GM23338 (cell line): ENCODE results near the gene NPB. TPM values are rescaled to one million over a fixed set of nuclear protein-coding genes. Genes with fewer than 3 reads are reported as not detected.

Experiments used
- ATAC-seq: fragments of 200-7000 bp; cut with Tn5 transposase; 3 replicates; pipeline ENCODE4 v1.9.1; 2020
- DNase-seq: peaks from one replicate; pipeline ENCODE4 v3.0.0-alpha.2; 2015; ENCODE audit warnings: low spot score
- H2AFZ ChIP-seq: fragments of 200-600 bp; sonication (generic); 2 replicates; pipeline ENCODE4 v1.8.0; 2016; ENCODE audit warnings: antibody characterized with exemption, mild to moderate bottlenecking, moderate library complexity
- H3F3A ChIP-seq: fragments of 200-600 bp; sonication (generic); replicated peaks from 2 replicates; pipeline ENCODE4 v1.8.0; 2017; ENCODE audit warnings: antibody characterized with exemption, mixed run types, low read depth
- H3K27ac ChIP-seq: fragments of 200-600 bp; sonication (generic); 2 replicates; pipeline ENCODE4 v1.6.1; 2016; ENCODE audit warnings: low read depth
- H3K27me3 ChIP-seq: fragments of 200-600 bp; sonication (generic); 2 replicates; pipeline ENCODE4 v1.8.0; 2016; ENCODE audit warnings: mild to moderate bottlenecking, mixed run types, moderate library complexity; ENCODE audit not compliant: insufficient read depth
- H3K36me3 ChIP-seq: fragments of 200-600 bp; sonication (generic); 2 replicates; pipeline ENCODE4 v1.8.0; 2016; ENCODE audit warnings: mild to moderate bottlenecking; ENCODE audit not compliant: insufficient read depth
- H3K4me1 ChIP-seq: fragments of 200-600 bp; sonication (generic); 2 replicates; pipeline ENCODE4 v1.8.0; 2016; ENCODE audit warnings: mild to moderate bottlenecking, moderate library complexity; ENCODE audit not compliant: insufficient read depth
- H3K4me2 ChIP-seq: fragments of 200-600 bp; sonication (generic); 2 replicates; pipeline ENCODE4 v1.7.1; 2017; ENCODE audit warnings: mixed run types
- H3K4me3 ChIP-seq: fragments of 200-600 bp; sonication (generic); 2 replicates; pipeline ENCODE4 v1.6.1; 2016; ENCODE audit warnings: mixed run types
- H3K79me2 ChIP-seq: fragments of 200-600 bp; sonication (generic); replicated peaks from 2 replicates; pipeline ENCODE4 v1.8.0; 2017; ENCODE audit warnings: mild to moderate bottlenecking; ENCODE audit not compliant: insufficient read depth
- H3K9me2 ChIP-seq: fragments of 200-600 bp; sonication (generic); 2 replicates; pipeline ENCODE4 v1.8.0; 2017; ENCODE audit not compliant: insufficient read depth
- H4K20me1 ChIP-seq: fragments of 200-600 bp; sonication (generic); replicated peaks from 2 replicates; pipeline ENCODE4 v1.8.0; 2017; ENCODE audit warnings: mild to moderate bottlenecking; ENCODE audit not compliant: insufficient read depth
- H3K27ac Mint-ChIP-seq: 2 replicates; pipeline ENCODE4 v1.8.0; 2020; ENCODE audit warnings: inconsistent platforms, mild to moderate bottlenecking, moderate library complexity, mixed read lengths
- H3K27me3 Mint-ChIP-seq: 3 replicates; pipeline ENCODE4 v1.8.0; 2022; ENCODE audit warnings: low read depth, mild to moderate bottlenecking, moderate library complexity, mixed read lengths, inconsistent platforms; ENCODE audit not compliant: insufficient read depth, poor library complexity
- H3K36me3 Mint-ChIP-seq: 3 replicates; pipeline ENCODE4 v1.8.0; 2021; ENCODE audit warnings: low read depth, mild to moderate bottlenecking, inconsistent platforms, moderate library complexity, mixed read lengths
- H3K4me1 Mint-ChIP-seq: 3 replicates; pipeline ENCODE4 v1.8.0; 2020; ENCODE audit warnings: mild to moderate bottlenecking, inconsistent platforms, mixed read lengths
- H3K4me3 Mint-ChIP-seq: 3 replicates; pipeline ENCODE4 v1.8.0; 2021; ENCODE audit warnings: moderate library complexity, mild to moderate bottlenecking, inconsistent platforms, mixed read lengths
- H3K9me3 Mint-ChIP-seq: 3 replicates; pipeline ENCODE4 v1.8.0; 2020; ENCODE audit warnings: moderate library complexity, mild to moderate bottlenecking, inconsistent platforms, mixed read lengths
- EZH2phosphoT487 ChIP-seq: fragments of 200-600 bp; sonication (generic); IDR thresholded peaks from one replicate; pipeline ENCODE4 v1.8.1; 2018; ENCODE audit warnings: antibody characterized with exemption; ENCODE audit not compliant: unreplicated experiment
- JUNB ChIP-seq: IDR thresholded peaks from one replicate; pipeline ENCODE4 v1.6.1; 2016; ENCODE audit warnings: antibody characterized with exemption; ENCODE audit not compliant: unreplicated experiment
- POLR2AphosphoS5 ChIP-seq: IDR thresholded peaks from 2 replicates; pipeline ENCODE4 v1.6.1; 2016; ENCODE audit warnings: antibody characterized with exemption, low read depth
- ZNF114 ChIP-seq: fragments of 250-450 bp; sonication (Bioruptor Pico); IDR thresholded peaks from 2 replicates; pipeline ENCODE4 v1.5.0; 2020; ENCODE audit warnings: mild to moderate bottlenecking, moderate library complexity
- polyA plus RNA-seq: library from polyadenylated mRNA; unstranded; fragments of >200 nt; fragmentation: Nextera tagmentation; extraction: Ambion mirVana; gene quantifications from 2 replicates; pipeline ENCODE4 v1.2.1, GENCODE V29; 2016
- total RNA-seq: library from RNA; depleted of rRNA; stranded (reverse); fragments of >200 nt; shearing (Covaris generic); gene quantifications from 2 replicates; pipeline ENCODE4 v1.2.3, GENCODE V29; 2014
- TF ChIP-seq, protein P1 (sequence below): IDR thresholded peaks from one replicate; pipeline ENCODE4 v1.6.1; 2018; ENCODE audit warnings: antibody characterized with exemption; ENCODE audit not compliant: unreplicated experiment
- TF ChIP-seq, protein P2 (sequence below): IDR thresholded peaks from 2 replicates; pipeline ENCODE4 v1.6.1; 2016; ENCODE audit warnings: antibody characterized with exemption
- TF ChIP-seq, protein P3 (sequence below): fragments of 250-450 bp; sonication (Bioruptor Pico); IDR thresholded peaks from 2 replicates; pipeline ENCODE4 v1.5.0; 2020; ENCODE audit warnings: mild to moderate bottlenecking, moderate library complexity

The NPB gene
- total and polyA plus RNA-seq, 2 experiments from 2014 or later, result 3.6 to 3.8 TPM

DNA sequence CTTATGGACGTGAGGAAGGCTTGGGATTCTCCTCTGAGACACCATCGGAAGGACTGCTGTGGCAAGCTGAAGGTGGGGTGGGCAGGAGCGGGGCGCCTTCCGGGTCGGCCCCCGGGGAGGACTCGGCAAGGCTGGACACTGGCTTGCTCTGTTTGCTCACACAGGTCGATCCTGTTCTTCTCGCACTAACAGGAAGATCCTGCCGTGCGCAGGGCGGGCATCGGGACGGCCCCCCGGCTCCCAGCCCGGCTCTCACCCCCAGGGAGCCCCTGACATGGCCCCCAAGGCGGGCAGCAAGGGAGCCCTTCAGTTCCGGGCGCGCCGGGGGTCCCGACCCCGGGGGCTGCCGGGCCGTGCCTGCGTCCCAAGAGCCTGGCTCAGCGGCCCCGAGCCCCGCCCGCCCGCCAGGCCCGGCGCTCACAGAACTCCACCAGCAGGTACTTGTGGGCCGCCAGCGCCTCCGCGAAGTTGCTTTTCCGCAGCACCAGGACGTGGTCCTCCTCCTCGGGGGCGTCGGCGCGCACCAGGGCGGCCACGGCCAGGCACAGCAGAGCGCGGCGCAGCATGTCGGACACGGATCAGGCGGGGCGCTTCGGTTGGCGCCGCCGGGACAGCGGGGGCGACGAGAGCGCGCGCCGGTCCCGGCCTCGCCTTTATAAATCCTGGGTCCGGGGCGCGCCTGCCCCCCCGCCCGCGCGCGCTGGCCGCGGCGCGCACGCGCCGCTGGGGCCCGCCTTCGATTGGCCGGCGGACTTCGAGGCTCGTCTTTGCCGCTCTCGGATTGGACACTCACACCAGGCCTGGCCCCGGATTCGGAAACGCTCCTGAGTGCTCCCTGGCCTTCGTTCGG is 41.9 kb upstream of the NPB start, which contains the start of gene P4HB:
Gene P4HB, minus strand, starts transcription at position 630 of the 850 bp plus-strand sequence. Its CDS starts 64 bp downstream, at position 566.
- Mint-ChIP-seq H3K27me3 (peaks cover 24% of the 10 kb centered on the region), H3K9me3 (peaks cover 2% of the 10 kb centered on the region; the same call in 1 of the 3 replicates), H3K4me3 (peak within 1 kb of the TSS; percentile 95), H3K27ac (peak within 1 kb of the TSS; percentile 98), H3K36me3 (peaks cover 57% of the 10 kb centered on the region), H3K4me1 (peaks cover 14% of the 10 kb centered on the region)
- Histone ChIP-seq H3K27ac (peak within 1 kb of the TSS; percentile 86), H4K20me1 (peaks cover 35% of the 10 kb centered on the region), H3K4me2 (peak within 1 kb of the TSS; percentile 97), H2AFZ (no peak within 1 kb of the TSS), H3K27me3 (no peaks in the 10 kb centered on the region), H3K4me3 (peak within 1 kb of the TSS; percentile 94), H3F3A (peaks cover 45% of the 10 kb centered on the region), H3K4me1 (peaks cover 13% of the 10 kb centered on the region), H3K79me2 (peaks cover 72% of the 10 kb centered on the region), H3K9me2 (no peaks in the 10 kb centered on the region), H3K36me3 (peaks cover 5% of the 10 kb centered on the region; the same call in 1 of the 2 replicates)
- DNase-seq (no peak), ATAC-seq (no peak; the same call in 2 of the 3 replicates)
- TF ChIP-seq POLR2AphosphoS5, result peak; percentile 83
- TF ChIP-seq, protein P1, sequence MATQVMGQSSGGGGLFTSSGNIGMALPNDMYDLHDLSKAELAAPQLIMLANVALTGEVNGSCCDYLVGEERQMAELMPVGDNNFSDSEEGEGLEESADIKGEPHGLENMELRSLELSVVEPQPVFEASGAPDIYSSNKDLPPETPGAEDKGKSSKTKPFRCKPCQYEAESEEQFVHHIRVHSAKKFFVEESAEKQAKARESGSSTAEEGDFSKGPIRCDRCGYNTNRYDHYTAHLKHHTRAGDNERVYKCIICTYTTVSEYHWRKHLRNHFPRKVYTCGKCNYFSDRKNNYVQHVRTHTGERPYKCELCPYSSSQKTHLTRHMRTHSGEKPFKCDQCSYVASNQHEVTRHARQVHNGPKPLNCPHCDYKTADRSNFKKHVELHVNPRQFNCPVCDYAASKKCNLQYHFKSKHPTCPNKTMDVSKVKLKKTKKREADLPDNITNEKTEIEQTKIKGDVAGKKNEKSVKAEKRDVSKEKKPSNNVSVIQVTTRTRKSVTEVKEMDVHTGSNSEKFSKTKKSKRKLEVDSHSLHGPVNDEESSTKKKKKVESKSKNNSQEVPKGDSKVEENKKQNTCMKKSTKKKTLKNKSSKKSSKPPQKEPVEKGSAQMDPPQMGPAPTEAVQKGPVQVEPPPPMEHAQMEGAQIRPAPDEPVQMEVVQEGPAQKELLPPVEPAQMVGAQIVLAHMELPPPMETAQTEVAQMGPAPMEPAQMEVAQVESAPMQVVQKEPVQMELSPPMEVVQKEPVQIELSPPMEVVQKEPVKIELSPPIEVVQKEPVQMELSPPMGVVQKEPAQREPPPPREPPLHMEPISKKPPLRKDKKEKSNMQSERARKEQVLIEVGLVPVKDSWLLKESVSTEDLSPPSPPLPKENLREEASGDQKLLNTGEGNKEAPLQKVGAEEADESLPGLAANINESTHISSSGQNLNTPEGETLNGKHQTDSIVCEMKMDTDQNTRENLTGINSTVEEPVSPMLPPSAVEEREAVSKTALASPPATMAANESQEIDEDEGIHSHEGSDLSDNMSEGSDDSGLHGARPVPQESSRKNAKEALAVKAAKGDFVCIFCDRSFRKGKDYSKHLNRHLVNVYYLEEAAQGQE, result no peak

DNA sequence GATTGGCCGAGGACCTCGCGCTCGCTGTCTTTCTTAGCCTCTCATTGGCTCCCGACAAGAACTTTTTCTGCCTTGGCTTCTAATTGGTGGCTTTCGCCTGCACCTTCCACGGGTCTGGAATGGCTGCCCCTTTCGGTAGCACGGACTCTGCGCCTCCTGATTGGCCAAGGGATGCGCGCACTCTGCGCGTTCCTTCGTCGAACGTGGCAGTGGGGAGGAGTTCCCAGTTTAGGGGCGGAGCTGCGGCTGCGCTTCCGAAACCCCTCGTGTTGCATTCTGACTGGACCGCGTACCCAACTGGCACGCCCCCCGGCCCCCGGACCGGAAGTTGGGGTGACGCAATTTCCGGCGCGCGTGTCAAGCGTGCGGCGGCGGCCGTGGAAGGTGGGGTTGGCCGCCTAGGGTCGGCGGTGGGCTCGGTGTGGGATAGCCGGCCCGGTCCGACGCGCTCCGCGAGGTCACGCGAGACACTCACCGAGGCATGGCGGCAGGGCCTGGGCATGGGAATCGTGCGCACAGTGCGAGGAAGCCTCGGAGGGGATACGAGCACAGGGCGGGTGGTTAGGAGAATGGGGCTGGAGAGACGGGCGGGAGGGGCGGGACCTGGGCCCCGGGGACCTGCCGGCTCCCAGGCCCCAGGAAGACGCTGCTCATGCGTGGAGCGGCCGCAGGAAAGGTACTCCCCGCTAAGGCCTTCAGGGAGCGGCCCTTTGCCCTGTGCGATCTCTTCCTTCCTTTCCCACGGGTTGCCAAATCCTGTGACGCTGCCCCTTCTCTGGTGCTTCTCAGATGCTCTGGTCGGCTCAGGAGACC is 41.1 kb upstream of the NPB start:
- peaks cover 24% of the 10 kb centered on the region for H3K27me3 Mint-ChIP-seq
- Histone ChIP-seq H3K27me3 (no peaks in the 10 kb centered on the region), H3K4me2 (peak overlapping the region; percentile 93), H3K27ac (0 out of 2 replicates have a peak overlapping the region, but pooled peaks have one; percentile 40), H2AFZ (no peak overlapping the region), H3K4me1 (peaks cover 13% of the 10 kb centered on the region), H3K36me3 (peaks cover 6% of the 10 kb centered on the region; the same call in 1 of the 2 replicates), H3K79me2 (peaks cover 72% of the 10 kb centered on the region), H4K20me1 (peaks cover 40% of the 10 kb centered on the region), H3F3A (peaks cover 52% of the 10 kb centered on the region), H3K4me3 (peak overlapping the region; percentile 94), H3K9me2 (no peaks in the 10 kb centered on the region)
- peak; percentile 100 for DNase-seq
- peaks cover 49% of the 10 kb centered on the region for H3K36me3 Mint-ChIP-seq
- peak; percentile 91 for ATAC-seq
- H3K9me3 Mint-ChIP-seq, result peaks cover 2% of the 10 kb centered on the region; the same call in 1 of the 3 replicates
- H3K4me3 Mint-ChIP-seq, result peak overlapping the region; percentile 95
- H3K4me1 Mint-ChIP-seq, result peaks cover 14% of the 10 kb centered on the region
- H3K27ac Mint-ChIP-seq, result peak overlapping the region; percentile 98
- TF ChIP-seq EZH2phosphoT487 (no peak), ZNF114 (CRISPR knock-in tag) (peak; percentile 100), POLR2AphosphoS5 (peak; percentile 97), JUNB (no peak)
- TF ChIP-seq, protein P2, sequence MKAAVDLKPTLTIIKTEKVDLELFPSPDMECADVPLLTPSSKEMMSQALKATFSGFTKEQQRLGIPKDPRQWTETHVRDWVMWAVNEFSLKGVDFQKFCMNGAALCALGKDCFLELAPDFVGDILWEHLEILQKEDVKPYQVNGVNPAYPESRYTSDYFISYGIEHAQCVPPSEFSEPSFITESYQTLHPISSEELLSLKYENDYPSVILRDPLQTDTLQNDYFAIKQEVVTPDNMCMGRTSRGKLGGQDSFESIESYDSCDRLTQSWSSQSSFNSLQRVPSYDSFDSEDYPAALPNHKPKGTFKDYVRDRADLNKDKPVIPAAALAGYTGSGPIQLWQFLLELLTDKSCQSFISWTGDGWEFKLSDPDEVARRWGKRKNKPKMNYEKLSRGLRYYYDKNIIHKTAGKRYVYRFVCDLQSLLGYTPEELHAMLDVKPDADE, result peak; percentile 66
- TF ChIP-seq, protein P3, sequence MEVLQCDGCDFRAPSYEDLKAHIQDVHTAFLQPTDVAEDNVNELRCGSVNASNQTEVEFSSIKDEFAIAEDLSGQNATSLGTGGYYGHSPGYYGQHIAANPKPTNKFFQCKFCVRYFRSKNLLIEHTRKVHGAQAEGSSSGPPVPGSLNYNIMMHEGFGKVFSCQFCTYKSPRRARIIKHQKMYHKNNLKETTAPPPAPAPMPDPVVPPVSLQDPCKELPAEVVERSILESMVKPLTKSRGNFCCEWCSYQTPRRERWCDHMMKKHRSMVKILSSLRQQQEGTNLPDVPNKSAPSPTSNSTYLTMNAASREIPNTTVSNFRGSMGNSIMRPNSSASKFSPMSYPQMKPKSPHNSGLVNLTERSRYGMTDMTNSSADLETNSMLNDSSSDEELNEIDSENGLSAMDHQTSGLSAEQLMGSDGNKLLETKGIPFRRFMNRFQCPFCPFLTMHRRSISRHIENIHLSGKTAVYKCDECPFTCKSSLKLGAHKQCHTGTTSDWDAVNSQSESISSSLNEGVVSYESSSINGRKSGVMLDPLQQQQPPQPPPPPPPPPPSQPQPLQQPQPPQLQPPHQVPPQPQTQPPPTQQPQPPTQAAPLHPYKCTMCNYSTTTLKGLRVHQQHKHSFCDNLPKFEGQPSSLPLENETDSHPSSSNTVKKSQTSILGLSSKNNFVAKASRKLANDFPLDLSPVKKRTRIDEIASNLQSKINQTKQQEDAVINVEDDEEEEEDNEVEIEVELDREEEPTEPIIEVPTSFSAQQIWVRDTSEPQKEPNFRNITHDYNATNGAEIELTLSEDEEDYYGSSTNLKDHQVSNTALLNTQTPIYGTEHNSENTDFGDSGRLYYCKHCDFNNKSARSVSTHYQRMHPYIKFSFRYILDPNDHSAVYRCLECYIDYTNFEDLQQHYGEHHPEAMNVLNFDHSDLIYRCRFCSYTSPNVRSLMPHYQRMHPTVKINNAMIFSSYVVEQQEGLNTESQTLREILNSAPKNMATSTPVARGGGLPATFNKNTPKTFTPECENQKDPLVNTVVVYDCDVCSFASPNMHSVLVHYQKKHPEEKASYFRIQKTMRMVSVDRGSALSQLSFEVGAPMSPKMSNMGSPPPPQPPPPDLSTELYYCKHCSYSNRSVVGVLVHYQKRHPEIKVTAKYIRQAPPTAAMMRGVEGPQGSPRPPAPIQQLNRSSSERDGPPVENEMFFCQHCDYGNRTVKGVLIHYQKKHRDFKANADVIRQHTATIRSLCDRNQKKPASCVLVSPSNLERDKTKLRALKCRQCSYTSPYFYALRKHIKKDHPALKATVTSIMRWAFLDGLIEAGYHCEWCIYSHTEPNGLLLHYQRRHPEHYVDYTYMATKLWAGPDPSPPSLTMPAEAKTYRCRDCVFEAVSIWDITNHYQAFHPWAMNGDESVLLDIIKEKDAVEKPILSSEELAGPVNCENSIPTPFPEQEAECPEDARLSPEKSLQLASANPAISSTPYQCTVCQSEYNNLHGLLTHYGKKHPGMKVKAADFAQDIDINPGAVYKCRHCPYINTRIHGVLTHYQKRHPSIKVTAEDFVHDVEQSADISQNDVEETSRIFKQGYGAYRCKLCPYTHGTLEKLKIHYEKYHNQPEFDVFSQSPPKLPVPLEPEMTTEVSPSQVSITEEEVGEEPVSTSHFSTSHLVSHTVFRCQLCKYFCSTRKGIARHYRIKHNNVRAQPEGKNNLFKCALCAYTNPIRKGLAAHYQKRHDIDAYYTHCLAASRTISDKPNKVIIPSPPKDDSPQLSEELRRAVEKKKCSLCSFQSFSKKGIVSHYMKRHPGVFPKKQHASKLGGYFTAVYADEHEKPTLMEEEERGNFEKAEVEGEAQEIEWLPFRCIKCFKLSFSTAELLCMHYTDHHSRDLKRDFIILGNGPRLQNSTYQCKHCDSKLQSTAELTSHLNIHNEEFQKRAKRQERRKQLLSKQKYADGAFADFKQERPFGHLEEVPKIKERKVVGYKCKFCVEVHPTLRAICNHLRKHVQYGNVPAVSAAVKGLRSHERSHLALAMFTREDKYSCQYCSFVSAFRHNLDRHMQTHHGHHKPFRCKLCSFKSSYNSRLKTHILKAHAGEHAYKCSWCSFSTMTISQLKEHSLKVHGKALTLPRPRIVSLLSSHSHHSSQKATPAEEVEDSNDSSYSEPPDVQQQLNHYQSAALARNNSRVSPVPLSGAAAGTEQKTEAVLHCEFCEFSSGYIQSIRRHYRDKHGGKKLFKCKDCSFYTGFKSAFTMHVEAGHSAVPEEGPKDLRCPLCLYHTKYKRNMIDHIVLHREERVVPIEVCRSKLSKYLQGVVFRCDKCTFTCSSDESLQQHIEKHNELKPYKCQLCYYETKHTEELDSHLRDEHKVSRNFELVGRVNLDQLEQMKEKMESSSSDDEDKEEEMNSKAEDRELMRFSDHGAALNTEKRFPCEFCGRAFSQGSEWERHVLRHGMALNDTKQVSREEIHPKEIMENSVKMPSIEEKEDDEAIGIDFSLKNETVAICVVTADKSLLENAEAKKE, result no peak
